OCI-LY1 (cell line): ENCODE data around the gene ADRA1B.

Experiments
- H2AFZ ChIP-seq: fragments of 200-600 bp; sonication (generic), shearing (Covaris generic); 2 replicates; pipeline ENCODE4 v1.6.0; 2014; ENCODE audit warnings: antibody characterized with exemption, mild to moderate bottlenecking, low read length
- H3F3A ChIP-seq: fragments of 200-600 bp; sonication (generic), shearing (Covaris generic); 2 replicates; pipeline ENCODE4 v1.6.0; 2014; ENCODE audit warnings: mild to moderate bottlenecking, antibody characterized with exemption, low read length, moderate library complexity; ENCODE audit not compliant: insufficient read depth
- H3K27ac ChIP-seq: fragments of 200-600 bp; sonication (generic); 2 replicates; pipeline ENCODE4 v1.5.1; 2014; ENCODE audit warnings: low read length, mixed run types, mild to moderate bottlenecking, low read depth; ENCODE audit not compliant: poor library complexity, severe bottlenecking
- H3K27me3 ChIP-seq: fragments of 200-600 bp; sonication (generic); 2 replicates; pipeline ENCODE4 v1.6.0; 2014; ENCODE audit warnings: antibody characterized with exemption, mild to moderate bottlenecking, low read length, moderate library complexity; ENCODE audit not compliant: insufficient read depth
- H3K36me3 ChIP-seq: fragments of 200-600 bp; sonication (generic); 2 replicates; pipeline ENCODE4 v1.6.1; 2014; ENCODE audit warnings: mild to moderate bottlenecking, antibody characterized with exemption, low read length, moderate library complexity, mixed read lengths; ENCODE audit not compliant: insufficient read depth
- H3K4me1 ChIP-seq: fragments of 200-600 bp; sonication (generic); 2 replicates; pipeline ENCODE4 v1.5.1; 2014; ENCODE audit warnings: mild to moderate bottlenecking, low read length, moderate library complexity; ENCODE audit not compliant: insufficient read depth, severe bottlenecking
- H3K4me2 ChIP-seq: fragments of 200-600 bp; sonication (generic), shearing (Covaris generic); 2 replicates; pipeline ENCODE4 v1.6.1; 2014; ENCODE audit warnings: low read length
- H3K4me3 ChIP-seq: fragments of 200-600 bp; sonication (generic); 2 replicates; pipeline ENCODE4 v1.5.1; 2014; ENCODE audit warnings: low read length, low read depth, mild to moderate bottlenecking, mixed read lengths; ENCODE audit not compliant: poor library complexity, severe bottlenecking
- H3K79me2 ChIP-seq: fragments of 200-600 bp; shearing (Covaris generic); 2 replicates; pipeline ENCODE4 v1.6.1; 2016; ENCODE audit warnings: mixed run types, low read length, mixed read lengths; ENCODE audit not compliant: insufficient read depth
- H3K9ac ChIP-seq: fragments of 200-600 bp; sonication (generic), shearing (Covaris generic); 2 replicates; pipeline ENCODE4 v1.6.1; 2014; ENCODE audit warnings: mild to moderate bottlenecking, low read length, mixed read lengths
- H3K9me2 ChIP-seq: fragments of 200-600 bp; sonication (generic), shearing (Covaris generic); 2 replicates; pipeline ENCODE4 v1.6.1; 2014; ENCODE audit warnings: low read depth, mild to moderate bottlenecking, low read length, mixed read lengths
- H3K9me3 ChIP-seq: fragments of 200-600 bp; shearing (Covaris generic); 2 replicates; pipeline ENCODE4 v1.6.1; 2014; ENCODE audit warnings: low read length, mixed read lengths
- H4K20me1 ChIP-seq: fragments of 200-600 bp; sonication (generic), shearing (Covaris generic); 2 replicates; pipeline ENCODE4 v1.6.0; 2016; ENCODE audit warnings: mild to moderate bottlenecking, low read length; ENCODE audit not compliant: insufficient read depth
- CTCF ChIP-seq: fragments of 200-600 bp; sonication (generic), shearing (Covaris generic); IDR thresholded peaks from 2 replicates; pipeline ENCODE4 v1.5.1; 2017; ENCODE audit warnings: mild to moderate bottlenecking, antibody characterized with exemption, low read length, moderate library complexity, mixed read lengths
- EZH2 ChIP-seq: fragments of 200-600 bp; sonication (generic), shearing (Covaris generic); IDR thresholded peaks from 2 replicates; pipeline ENCODE4 v1.8.0; 2017; ENCODE audit warnings: borderline replicate concordance, mixed run types, mild to moderate bottlenecking, antibody characterized with exemption, low read length, moderate library complexity, mixed read lengths

Gene ADRA1B

DNA sequence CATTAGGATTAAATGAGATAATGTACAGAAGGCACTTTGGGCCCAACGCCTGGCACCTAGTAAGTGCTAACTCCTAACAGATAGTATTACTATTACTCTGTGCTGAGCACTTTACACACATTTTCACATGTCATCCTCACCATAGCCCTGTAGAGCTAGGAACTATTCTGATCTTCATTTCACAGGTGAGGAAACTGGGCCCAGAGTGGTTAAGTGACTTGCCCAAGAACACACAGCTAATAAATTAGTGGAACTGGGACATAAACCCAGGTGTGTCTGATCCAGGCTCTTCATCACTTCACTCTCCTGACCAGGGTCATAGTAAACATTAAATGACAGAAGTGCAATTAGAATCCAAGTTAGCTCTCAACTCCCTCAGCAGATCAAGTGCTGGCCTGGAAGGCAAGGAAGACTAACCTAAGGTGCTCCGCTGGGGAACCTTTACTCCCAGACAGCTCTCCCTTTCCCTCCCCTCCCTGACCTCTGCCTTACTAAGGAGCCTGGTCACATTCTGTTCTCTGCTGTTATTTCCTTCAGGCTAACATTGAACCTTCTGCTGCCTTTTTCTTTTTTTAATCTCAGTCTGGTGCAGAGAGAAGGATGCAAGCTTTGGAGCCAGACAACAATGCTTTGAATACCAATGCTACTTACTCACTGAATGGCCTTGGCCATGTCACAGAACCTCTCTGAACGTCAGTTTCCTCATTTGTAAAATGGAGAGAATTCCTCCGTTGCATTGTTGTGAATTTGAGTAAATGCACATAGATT lies 4.1 kb upstream of the ADRA1B start:
- Histone ChIP-seq H4K20me1 (no peaks in the 10 kb centered on the region), H3K9ac (no peak overlapping the region), H3F3A (no peaks in the 10 kb centered on the region), H3K4me1 (no peaks in the 10 kb centered on the region), H3K9me3 (no peaks in the 10 kb centered on the region), H3K79me2 (no peaks in the 10 kb centered on the region), H3K9me2 (no peaks in the 10 kb centered on the region), H2AFZ (no peak overlapping the region), H3K27me3 (no peaks in the 10 kb centered on the region), H3K27ac (no peak overlapping the region), H3K4me2 (no peak overlapping the region), H3K36me3 (no peaks in the 10 kb centered on the region), H3K4me3 (no peak overlapping the region)
- no peak for TF ChIP-seq EZH2
- TF ChIP-seq CTCF: no peak

DNA sequence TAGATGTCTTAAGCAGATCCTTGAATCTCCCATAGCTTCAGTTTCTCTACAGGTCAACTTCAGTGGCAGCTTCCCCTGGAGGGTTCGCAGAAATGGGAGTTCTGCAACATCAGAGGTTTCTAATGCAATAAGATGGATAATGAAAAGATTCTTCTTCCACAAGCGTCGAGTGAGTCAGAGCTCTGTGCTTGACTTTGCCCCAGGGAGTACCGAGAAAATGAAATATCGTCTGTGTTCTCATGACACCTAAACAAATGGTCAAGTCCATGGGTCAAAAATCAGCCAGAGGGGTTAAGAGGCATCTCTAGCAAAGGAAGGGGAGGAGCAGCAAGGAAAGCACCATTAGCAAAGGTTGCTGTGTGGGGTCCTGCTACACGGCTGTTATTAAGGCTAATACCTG lies 3.2 kb upstream of the ADRA1B start:
- Histone ChIP-seq H3K9me3 (no peaks in the 10 kb centered on the region), H4K20me1 (no peaks in the 10 kb centered on the region), H3K4me1 (no peaks in the 10 kb centered on the region), H3K9me2 (no peaks in the 10 kb centered on the region), H3K27ac (no peak overlapping the region), H3F3A (no peaks in the 10 kb centered on the region), H3K79me2 (no peaks in the 10 kb centered on the region), H3K27me3 (no peaks in the 10 kb centered on the region), H3K36me3 (no peaks in the 10 kb centered on the region), H3K9ac (no peak overlapping the region), H3K4me2 (no peak overlapping the region), H3K4me3 (no peak overlapping the region), H2AFZ (no peak overlapping the region)
- TF ChIP-seq CTCF: no peak
- TF ChIP-seq EZH2: no peak

DNA sequence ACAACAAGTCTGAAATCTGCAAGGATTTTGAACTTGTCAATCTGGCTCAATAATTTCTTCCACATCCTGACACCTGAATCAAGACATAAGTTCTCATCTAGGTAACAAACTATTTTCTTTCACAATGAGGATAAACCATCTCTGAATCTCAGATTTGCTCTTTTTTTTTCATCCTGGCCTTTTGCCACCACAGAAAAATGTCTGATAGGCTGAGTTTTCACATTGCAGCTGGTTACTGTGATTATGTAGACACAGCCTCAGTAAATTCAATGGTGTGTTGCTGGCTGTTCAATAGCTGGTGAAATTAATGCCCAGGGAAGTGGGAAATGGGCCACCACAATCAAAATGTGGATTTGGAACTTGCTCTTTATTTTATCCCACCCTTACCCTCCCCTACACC lies 2.8 kb upstream of the ADRA1B start:
- H3K9me2 ChIP-seq: no peaks in the 10 kb centered on the region
- H3K4me3 ChIP-seq: no peak overlapping the region
- no peaks in the 10 kb centered on the region for H4K20me1 ChIP-seq
- H3K27ac ChIP-seq: no peak overlapping the region
- H2AFZ ChIP-seq: no peak overlapping the region
- H3K4me1 ChIP-seq: no peaks in the 10 kb centered on the region
- H3K79me2 ChIP-seq: no peaks in the 10 kb centered on the region
- no peak overlapping the region for H3K9ac ChIP-seq
- TF ChIP-seq CTCF (no peak), EZH2 (no peak)
- no peaks in the 10 kb centered on the region for H3K9me3 ChIP-seq
- no peaks in the 10 kb centered on the region for H3K27me3 ChIP-seq
- no peaks in the 10 kb centered on the region for H3F3A ChIP-seq
- H3K4me2 ChIP-seq: no peak overlapping the region
- H3K36me3 ChIP-seq: no peaks in the 10 kb centered on the region
